CD4-positive, alpha-beta T cell (primary cell): Measurements from ENCODE around the gene PLA2G2D. TPM values are rescaled to one million over a fixed set of nuclear protein-coding genes. Genes with fewer than 3 reads are reported as not detected.

Experiments
- ATAC-seq: fragments of 200-7000 bp; cut with Tn5 transposase; one replicate; pipeline ENCODE4 v1.10.0; 2022; ENCODE audit warnings: mild to moderate bottlenecking; ENCODE audit not compliant: poor library complexity
- CTCF ChIA-PET: fragments of 350-600 bp; sonication (Branson Sonifier 250); formaldehyde crosslinking; loops from one replicate; lab custom pipeline; 2021; ENCODE audit warnings: antibody characterized with exemption, inconsistent platforms; lab: Charles Lee
- POLR2A ChIA-PET: fragments of 350-600 bp; sonication (Branson Sonifier 250); formaldehyde crosslinking; loops from one replicate; lab custom pipeline; 2021; ENCODE audit warnings: antibody characterized with exemption, inconsistent platforms; lab: Charles Lee
- DNase-seq, 14 experiments: peaks; one replicate each; pipeline ENCODE4 v3.0.0-alpha.2; 2013 to 2020; ENCODE audit warnings: mixed read lengths in 2 of 14
- H3K27ac ChIP-seq, 2 donors: one replicate each; pipeline versions ENCODE4 v1.5.1 to v1.7.0; 2013; ENCODE audit warnings: low read length in 2 of 2, low read depth in 1 of 2, mild to moderate bottlenecking in 1 of 2
- H3K27me3 ChIP-seq, 2 experiments: 1 replicate in 1 of 2; 2 replicates in 1 of 2; pipeline versions ENCODE4 v1.6.1 to v1.7.0; 2013; ENCODE audit warnings: low read length in 2 of 2, control low read depth in 1 of 2, mild to moderate bottlenecking in 1 of 2, moderate library complexity in 1 of 2; ENCODE audit not compliant: insufficient read depth in 2 of 2, control insufficient read depth in 1 of 2
- H3K36me3 ChIP-seq: one replicate; pipeline ENCODE4 v1.6.1; 2013; ENCODE audit warnings: low read length, control low read depth; ENCODE audit not compliant: insufficient read depth
- H3K4me1 ChIP-seq: one replicate; pipeline ENCODE4 v1.6.1; 2013; ENCODE audit warnings: low read length, control low read depth; ENCODE audit not compliant: insufficient read depth
- H3K4me3 ChIP-seq: one replicate; pipeline ENCODE4 v1.5.1; 2013; ENCODE audit warnings: mild to moderate bottlenecking, low read length, moderate library complexity
- H3K9me3 ChIP-seq, 2 experiments: 1 replicate in 1 of 2; 2 replicates in 1 of 2; pipeline versions ENCODE4 v1.6.1 to v1.7.0; 2013; ENCODE audit warnings: low read length in 2 of 2, mild to moderate bottlenecking in 2 of 2, control low read depth in 1 of 2, moderate library complexity in 1 of 2; ENCODE audit not compliant: control insufficient read depth in 1 of 2, insufficient read depth in 1 of 2
- H3K27ac Mint-ChIP-seq: one replicate; pipeline ENCODE4 v1.8.0; 2020; ENCODE audit warnings: mixed read lengths
- H3K27me3 Mint-ChIP-seq: one replicate; pipeline ENCODE4 v1.8.0; 2021; ENCODE audit warnings: mixed read lengths
- H3K36me3 Mint-ChIP-seq: one replicate; pipeline ENCODE4 v1.8.0; 2021; ENCODE audit warnings: low read depth, mixed read lengths
- H3K4me1 Mint-ChIP-seq: one replicate; pipeline ENCODE4 v1.8.0; 2021; ENCODE audit warnings: low read depth, mixed read lengths
- H3K4me3 Mint-ChIP-seq: one replicate; pipeline ENCODE4 v1.8.0; 2020; ENCODE audit warnings: mild to moderate bottlenecking, mixed read lengths
- H3K9me3 Mint-ChIP-seq: one replicate; pipeline ENCODE4 v1.8.0; 2020; ENCODE audit warnings: mixed read lengths
- CTCF ChIP-seq: fragments of 200-600 bp; IDR thresholded peaks from one replicate; pipeline ENCODE4 v1.8.0; 2022; ENCODE audit warnings: antibody characterized with exemption, mild to moderate bottlenecking
- intact Hi-C, 2 experiments: fragments of 100-400 bp; cut with DNase I in 1 of 2; cut with micrococcal nuclease in 1 of 2; formaldehyde crosslinking; loops; one replicate each; pipeline versions ENCODE4 v1.15.1 to v1.9.0; 2023 to 2025; cut with DNase I, micrococcal nuclease
- total RNA-seq, 174 experiments: library from RNA in 2 of 174; stranded (reverse) in 2 of 174; gene quantifications; one replicate each; pipeline ENCODE4 v1.2.3 and lab custom pipeline; 2021 to 2026

The PLA2G2D gene
- total RNA-seq, 2 experiments from 2014 or later = not detected

GRCh38 chr1:20143318-20143717 lies 24.0 kb upstream of the PLA2G2D start:
- ChIA-PET CTCF (no interaction called here), POLR2A (interaction anchor here (0.8 kb wide), 1 partner anchor 9 kb away, joined by 3 read pairs; no protein-coding TSS in a partner anchor)
- H3K36me3 ChIP-seq = no peaks in the 10 kb centered on the region
- Mint-ChIP-seq H3K27me3 (peaks cover 9% of the 10 kb centered on the region), H3K4me3 (no peak overlapping the region), H3K9me3 (no peaks in the 10 kb centered on the region), H3K36me3 (no peaks in the 10 kb centered on the region), H3K4me1 (no peaks in the 10 kb centered on the region), H3K27ac (no peak overlapping the region)
- no peak for TF ChIP-seq CTCF
- DNase-seq = no peak
- ATAC-seq = no peak
- H3K4me1 ChIP-seq = no peaks in the 10 kb centered on the region
- no peak overlapping the region for H3K27ac ChIP-seq
- no peaks in the 10 kb centered on the region for H3K27me3 ChIP-seq
- no peaks in the 10 kb centered on the region for H3K9me3 ChIP-seq
- no peak overlapping the region for H3K4me3 ChIP-seq
- intact Hi-C loops = no loop called here

GRCh38 chr1:20142001-20142710 lies 22.8 kb upstream of the PLA2G2D start:
- DNase-seq = no peak
- CTCF ChIA-PET = no interaction called here
- Histone ChIP-seq H3K9me3 (no peaks in the 10 kb centered on the region), H3K4me3 (no peak overlapping the region), H3K4me1 (no peaks in the 10 kb centered on the region), H3K36me3 (no peaks in the 10 kb centered on the region), H3K27me3 (peaks cover 0 to 5% of the 10 kb centered on the region in 2 experiments), H3K27ac (no peak overlapping the region)
- Mint-ChIP-seq H3K9me3 (no peaks in the 10 kb centered on the region), H3K4me3 (no peak overlapping the region), H3K36me3 (no peaks in the 10 kb centered on the region), H3K4me1 (no peaks in the 10 kb centered on the region), H3K27me3 (peaks cover 9% of the 10 kb centered on the region), H3K27ac (no peak overlapping the region)
- POLR2A ChIA-PET = no interaction called here
- intact Hi-C loops = no loop called here
- ATAC-seq = no peak
- no peak for TF ChIP-seq CTCF

GRCh38 chr1:20141466-20141865 lies 22.1 kb upstream of the PLA2G2D start:
- peaks cover 0 to 6% of the 10 kb centered on the region in 2 experiments for H3K27me3 ChIP-seq
- no peaks in the 10 kb centered on the region for H3K4me1 Mint-ChIP-seq
- no peaks in the 10 kb centered on the region for H3K36me3 ChIP-seq
- intact Hi-C loops = no loop called here
- TF ChIP-seq CTCF = no peak
- no peak overlapping the region for H3K27ac ChIP-seq
- no peaks in the 10 kb centered on the region for H3K9me3 Mint-ChIP-seq
- POLR2A ChIA-PET = no interaction called here
- no peak overlapping the region for H3K4me3 ChIP-seq
- H3K27me3 Mint-ChIP-seq = peaks cover 9% of the 10 kb centered on the region
- CTCF ChIA-PET = no interaction called here
- H3K4me3 Mint-ChIP-seq = no peak overlapping the region
- no peaks in the 10 kb centered on the region for H3K4me1 ChIP-seq
- no peak for DNase-seq
- no peaks in the 10 kb centered on the region for H3K36me3 Mint-ChIP-seq
- no peaks in the 10 kb centered on the region for H3K9me3 ChIP-seq
- H3K27ac Mint-ChIP-seq = no peak overlapping the region
- ATAC-seq = no peak
